ENCODE results near the gene KLHL29. TPM values are rescaled to one million over a fixed set of nuclear protein-coding genes. Genes with fewer than 3 reads are reported as not detected.

Gene KLHL29
- total and polyA plus RNA-seq, 9 donors: 3.0 to 6.6 (median 3.9) TPM

GRCh38 chr2:23688486-23689130 is 303.6 kb downstream of the KLHL29 start:
- H3K27ac ChIP-seq: no peak overlapping the region
- no peaks in the 10 kb centered on the region for H3K9me3 ChIP-seq
- WGBS, 3 donors: 88 to 92% (median 90%) methylated on average over 14 to 15 of the region's 15 CpGs
- H3K27me3 ChIP-seq: no peaks in the 10 kb centered on the region
- no peak for TF ChIP-seq CTCF (IDR thresholded peaks at IDR 0.05)
- TF ChIP-seq EP300 (IDR thresholded peaks at IDR 0.05): no peak
- no peak for TF ChIP-seq POLR2A (IDR thresholded peaks at IDR 0.05)
- no peaks in the 10 kb centered on the region for H3K4me1 ChIP-seq (ENCODE audit: insufficient read depth)
- no peak for DNase-seq
- intact Hi-C loops (cut with DNase I): no loop called here
- no peaks in the 10 kb centered on the region for H3K36me3 ChIP-seq
- no peak overlapping the region for H3K4me3 ChIP-seq

GRCh38 chr2:23689131-23689700 is 304.2 kb downstream of the KLHL29 start:
- TF ChIP-seq EP300 (IDR thresholded peaks at IDR 0.05) (no peak), POLR2A (IDR thresholded peaks at IDR 0.05) (no peak), CTCF (IDR thresholded peaks at IDR 0.05) (no peak)
- WGBS, 3 donors: 77 to 83% (median 80%) methylated on average over 11 of the region's 11 CpGs
- no peaks in the 10 kb centered on the region for H3K9me3 ChIP-seq
- intact Hi-C loops (cut with DNase I): no loop called here
- DNase-seq: no peak
- no peaks in the 10 kb centered on the region for H3K4me1 ChIP-seq (ENCODE audit: insufficient read depth)
- no peaks in the 10 kb centered on the region for H3K36me3 ChIP-seq
- H3K27me3 ChIP-seq: no peaks in the 10 kb centered on the region
- no peak overlapping the region for H3K4me3 ChIP-seq
- no peak overlapping the region for H3K27ac ChIP-seq

GRCh38 chr2:23689891-23690290 is 304.9 kb downstream of the KLHL29 start:
- H3K27ac ChIP-seq: no peak overlapping the region
- intact Hi-C loops (cut with DNase I): no loop called here
- no peak overlapping the region for H3K4me3 ChIP-seq
- no peaks in the 10 kb centered on the region for H3K9me3 ChIP-seq
- no peaks in the 10 kb centered on the region for H3K27me3 ChIP-seq
- no peaks in the 10 kb centered on the region for H3K36me3 ChIP-seq
- TF ChIP-seq CTCF (IDR thresholded peaks at IDR 0.05) (no peak), EP300 (IDR thresholded peaks at IDR 0.05) (no peak), POLR2A (IDR thresholded peaks at IDR 0.05) (no peak)
- WGBS, 3 donors: 83 to 87% (median 83%) methylated on average over 9 of the region's 9 CpGs
- no peak for DNase-seq
- no peaks in the 10 kb centered on the region for H3K4me1 ChIP-seq (ENCODE audit: insufficient read depth)

- TF ChIP-seq EP300 (IDR thresholded peaks at IDR 0.05) (no peak), CTCF (IDR thresholded peaks at IDR 0.05) (no peak), POLR2A (IDR thresholded peaks at IDR 0.05) (no peak)
- H3K9me3 ChIP-seq: no peaks in the 10 kb centered on the region
- no peak overlapping the region for H3K27ac ChIP-seq
- no peaks in the 10 kb centered on the region for H3K27me3 ChIP-seq
- H3K4me1 ChIP-seq (ENCODE audit: insufficient read depth): no peaks in the 10 kb centered on the region
- 77 to 79% (median 79%) methylated on average over 28 to 31 of the region's 31 CpGs for WGBS, 3 donors
- H3K36me3 ChIP-seq: no peaks in the 10 kb centered on the region
- no peak for DNase-seq
- no peak overlapping the region for H3K4me3 ChIP-seq
- intact Hi-C loops (cut with DNase I): no loop called here
Measured at GRCh38 chr2:23690421-23691105, 305.6 kb downstream of the KLHL29 start.

Measured in ovary (tissue), 9 donors.